ENCODE data around the gene DDX24. TPM values are rescaled to one million over a fixed set of nuclear protein-coding genes. Genes with fewer than 3 reads are reported as not detected.

The DDX24 gene
- total RNA-seq, 2 experiments from 2014 or later, result 210 to 216 TPM

GRCh38 chr14:94031161-94031882, 49.7 kb downstream of the DDX24 start:
- DNase-seq, result no peak
- Mint-ChIP-seq H3K27ac (no peak overlapping the region), H3K9me3 (no peaks in the 10 kb centered on the region), H3K4me1 (peaks cover 35% of the 10 kb centered on the region), H3K36me3 (ENCODE audit: low read depth) (peaks cover 4% of the 10 kb centered on the region), H3K4me3 (no peak overlapping the region), H3K27me3 (no peaks in the 10 kb centered on the region)
- CTCF ChIA-PET, result no interaction called here
- POLR2A ChIA-PET, result no interaction called here

- Mint-ChIP-seq H3K4me3 (no peak overlapping the region), H3K27me3 (no peaks in the 10 kb centered on the region), H3K36me3 (ENCODE audit: low read depth) (peaks cover 4% of the 10 kb centered on the region), H3K4me1 (peaks cover 39% of the 10 kb centered on the region), H3K27ac (no peak overlapping the region), H3K9me3 (no peaks in the 10 kb centered on the region)
- POLR2A ChIA-PET, result no interaction called here
- no peak for DNase-seq
- CTCF ChIA-PET, result no interaction called here
These were observed 50.4 kb downstream of the DDX24 start for GRCh38 chr14:94030571-94030970.

GRCh38 chr14:94029671-94030203, 51.3 kb downstream of the DDX24 start:
- Mint-ChIP-seq H3K27me3 (no peaks in the 10 kb centered on the region), H3K4me3 (no peak overlapping the region), H3K4me1 (peaks cover 39% of the 10 kb centered on the region), H3K36me3 (ENCODE audit: low read depth) (peaks cover 4% of the 10 kb centered on the region), H3K27ac (no peak overlapping the region), H3K9me3 (no peaks in the 10 kb centered on the region)
- POLR2A ChIA-PET, result interaction anchor here (1.3 to 1.7 kb wide), 2 partner anchors 18 to 55 kb away, joined by 3 to 8 read pairs; no protein-coding TSS in a partner anchor
- CTCF ChIA-PET, result interaction anchor here (6.0 kb wide), 1 partner anchor 90 kb away, joined by 41 read pairs; no protein-coding TSS in a partner anchor
- DNase-seq, result no peak

- DNase-seq, result no peak
- POLR2A ChIA-PET, result interaction anchor here (0.9 to 1.9 kb wide), 6 partner anchors 18 to 74 kb away, joined by 3 to 8 read pairs (median 6); partner anchors contain the start of genes DDX24 and IFI27L1
- peaks cover 4% of the 10 kb centered on the region for H3K36me3 Mint-ChIP-seq (ENCODE audit: low read depth)
- H3K4me1 Mint-ChIP-seq, result peaks cover 42% of the 10 kb centered on the region
- no peaks in the 10 kb centered on the region for H3K9me3 Mint-ChIP-seq
- no peaks in the 10 kb centered on the region for H3K27me3 Mint-ChIP-seq
- H3K27ac Mint-ChIP-seq, result peak overlapping the region; percentile 69
- CTCF ChIA-PET, result interaction anchor here (0.6 to 6.0 kb wide), 2 partner anchors 90 to 107 kb away, joined by 4 to 41 read pairs; no protein-coding TSS in a partner anchor
- H3K4me3 Mint-ChIP-seq, result no peak overlapping the region
These were observed 51.7 kb downstream of the DDX24 start for GRCh38 chr14:94029265-94029664.

- H3K27me3 Mint-ChIP-seq, result no peaks in the 10 kb centered on the region
- peak; percentile 69 for DNase-seq
- peak overlapping the region; percentile 69 for H3K27ac Mint-ChIP-seq
- H3K4me3 Mint-ChIP-seq, result peak overlapping the region; percentile 52
- no peaks in the 10 kb centered on the region for H3K9me3 Mint-ChIP-seq
- ChIA-PET POLR2A (interaction anchor here (0.8 to 1.9 kb wide), 15 partner anchors 8 to 101 kb away, joined by 3 to 8 read pairs (median 6); partner anchors contain the start of genes DDX24, IFI27L1 and IFI27L2), CTCF (interaction anchor here (0.7 to 6.0 kb wide), 5 partner anchors 12 to 162 kb away, joined by 3 to 41 read pairs (median 3); no protein-coding TSS in a partner anchor)
- H3K36me3 Mint-ChIP-seq (ENCODE audit: low read depth), result peaks cover 4% of the 10 kb centered on the region
- peaks cover 47% of the 10 kb centered on the region for H3K4me1 Mint-ChIP-seq
These were observed 52.6 kb downstream of the DDX24 start for GRCh38 chr14:94028450-94028826.

- Mint-ChIP-seq H3K9me3 (no peaks in the 10 kb centered on the region), H3K27me3 (no peaks in the 10 kb centered on the region), H3K27ac (peak overlapping the region; percentile 71), H3K36me3 (ENCODE audit: low read depth) (peaks cover 4% of the 10 kb centered on the region), H3K4me3 (peak overlapping the region; percentile 64), H3K4me1 (peaks cover 53% of the 10 kb centered on the region)
- ChIA-PET POLR2A (interaction anchor here (0.8 to 2.1 kb wide), 16 partner anchors 8 to 102 kb away, joined by 3 to 10 read pairs (median 6); partner anchors contain the start of genes DDX24, IFI27L1 and IFI27L2), CTCF (interaction anchor here (0.7 to 6.0 kb wide), 5 partner anchors 8 to 162 kb away, joined by 3 to 41 read pairs (median 5); no protein-coding TSS in a partner anchor)
- no peak for DNase-seq
These were observed 53.2 kb downstream of the DDX24 start for GRCh38 chr14:94027566-94028449.

GRCh38 chr14:94026889-94027469, 54.0 kb downstream of the DDX24 start:
- no peaks in the 10 kb centered on the region for H3K9me3 Mint-ChIP-seq
- H3K27me3 Mint-ChIP-seq, result no peaks in the 10 kb centered on the region
- POLR2A ChIA-PET, result interaction anchor here (0.9 to 2.1 kb wide), 4 partner anchors 9 to 102 kb away, joined by 3 to 10 read pairs (median 5); partner anchors contain the start of gene IFI27L2
- peaks cover 4% of the 10 kb centered on the region for H3K36me3 Mint-ChIP-seq (ENCODE audit: low read depth)
- H3K4me1 Mint-ChIP-seq, result peaks cover 62% of the 10 kb centered on the region
- peak overlapping the region; percentile 71 for H3K27ac Mint-ChIP-seq
- DNase-seq, result no peak
- CTCF ChIA-PET, result interaction anchor here (1.1 to 6.0 kb wide), 3 partner anchors 9 to 110 kb away, joined by 5 to 41 read pairs (median 7); no protein-coding TSS in a partner anchor
- H3K4me3 Mint-ChIP-seq, result peak overlapping the region; percentile 64

- H3K27me3 Mint-ChIP-seq, result no peaks in the 10 kb centered on the region
- H3K27ac Mint-ChIP-seq, result peak within 1 kb of the TSS; percentile 71
- peak; percentile 99 for DNase-seq
- peaks cover 68% of the 10 kb centered on the region for H3K4me1 Mint-ChIP-seq
- CTCF ChIA-PET, result interaction anchor here (0.9 to 6.0 kb wide), 7 partner anchors 10 to 156 kb away, joined by 3 to 46 read pairs (median 6); partner anchors contain the start of genes DDX24 and IFI27L1
- POLR2A ChIA-PET, result interaction anchor here (0.6 to 2.1 kb wide), 10 partner anchors 10 to 835 kb away, joined by 3 to 10 read pairs (median 4); no protein-coding TSS in a partner anchor
- H3K36me3 Mint-ChIP-seq (ENCODE audit: low read depth), result peaks cover 4% of the 10 kb centered on the region
- no peaks in the 10 kb centered on the region for H3K9me3 Mint-ChIP-seq
- H3K4me3 Mint-ChIP-seq, result peak within 1 kb of the TSS; percentile 78
These were observed 54.7 kb downstream of the DDX24 start, which contains the start of gene OTUB2 for GRCh38 chr14:94026173-94026888. Gene OTUB2 (plus strand): TSS chr14:94026340. CDS start chr14:94026538, 198 bp downstream.

GRCh38 chr14:94025720-94026119, 55.3 kb downstream of the DDX24 start:
- Mint-ChIP-seq H3K27me3 (no peaks in the 10 kb centered on the region), H3K27ac (no peak overlapping the region), H3K36me3 (ENCODE audit: low read depth) (peaks cover 4% of the 10 kb centered on the region), H3K4me3 (peak overlapping the region; percentile 78), H3K4me1 (peaks cover 74% of the 10 kb centered on the region), H3K9me3 (no peaks in the 10 kb centered on the region)
- ChIA-PET CTCF (interaction anchor here (0.9 to 6.0 kb wide), 8 partner anchors 10 to 156 kb away, joined by 3 to 46 read pairs (median 6); partner anchors contain the start of genes DDX24 and IFI27L1), POLR2A (interaction anchor here (0.6 to 2.1 kb wide), 11 partner anchors 10 to 835 kb away, joined by 3 to 10 read pairs (median 4); no protein-coding TSS in a partner anchor)
- DNase-seq, result no peak

- no peaks in the 10 kb centered on the region for H3K27me3 Mint-ChIP-seq
- no peaks in the 10 kb centered on the region for H3K9me3 Mint-ChIP-seq
- ChIA-PET CTCF (interaction anchor here (1.5 to 6.0 kb wide), 5 partner anchors 11 to 112 kb away, joined by 4 to 46 read pairs (median 6); no protein-coding TSS in a partner anchor), POLR2A (no interaction called here)
- peaks cover 4% of the 10 kb centered on the region for H3K36me3 Mint-ChIP-seq (ENCODE audit: low read depth)
- no peak overlapping the region for H3K4me3 Mint-ChIP-seq
- no peak overlapping the region for H3K27ac Mint-ChIP-seq
- peaks cover 80% of the 10 kb centered on the region for H3K4me1 Mint-ChIP-seq
- DNase-seq, result no peak
These were observed 56.5 kb downstream of the DDX24 start for GRCh38 chr14:94024549-94024948.
